HG02678 (cell line): ENCODE measurements around the gene C1orf105.

Experiments used
- ATAC-seq: cut with Tn5 transposase; IDR thresholded peaks from one replicate; pipeline ENCODE4 v1.9.1; 2021; ENCODE audit warnings: mild to moderate bottlenecking, moderate library complexity; ENCODE audit not compliant: unreplicated experiment

C1orf105 gene

GRCh38 chr1:172395576-172395975, 24.9 kb upstream of the C1orf105 start:
- ATAC-seq = no peak

GRCh38 chr1:172397221-172397620, 23.3 kb upstream of the C1orf105 start:
- no peak for ATAC-seq

GRCh38 chr1:172397633-172398032, 22.9 kb upstream of the C1orf105 start:
- no peak for ATAC-seq

- ATAC-seq = no peak
Observed at GRCh38 chr1:172398193-172398592, 22.3 kb upstream of the C1orf105 start.

GRCh38 chr1:172398970-172399755, 21.3 kb upstream of the C1orf105 start:
- peak; percentile 36 for ATAC-seq

GRCh38 chr1:172399756-172400721, 20.4 kb upstream of the C1orf105 start:
- ATAC-seq = no peak

- no peak for ATAC-seq
Observed at GRCh38 chr1:172400722-172401105, 19.8 kb upstream of the C1orf105 start.

GRCh38 chr1:172401477-172401876, 19.0 kb upstream of the C1orf105 start:
- no peak for ATAC-seq

GRCh38 chr1:172401892-172402291, 18.6 kb upstream of the C1orf105 start:
- no peak for ATAC-seq

- no peak for ATAC-seq
Observed at GRCh38 chr1:172402878-172403569, 17.5 kb upstream of the C1orf105 start.

GRCh38 chr1:172404121-172404520, 16.4 kb upstream of the C1orf105 start:
- ATAC-seq = no peak

GRCh38 chr1:172405912-172406311, 14.6 kb upstream of the C1orf105 start:
- ATAC-seq = no peak

- ATAC-seq = no peak
Observed at GRCh38 chr1:172406968-172407367, 13.5 kb upstream of the C1orf105 start.

- no peak for ATAC-seq
Observed at GRCh38 chr1:172408958-172409357, 11.5 kb upstream of the C1orf105 start.

GRCh38 chr1:172410027-172410426, 10.5 kb upstream of the C1orf105 start:
- no peak for ATAC-seq

- ATAC-seq = no peak
Observed at GRCh38 chr1:172411791-172412338, 8.6 kb upstream of the C1orf105 start.

- no peak for ATAC-seq
Observed at GRCh38 chr1:172414331-172414730, 6.2 kb upstream of the C1orf105 start.

- ATAC-seq = no peak
Observed at GRCh38 chr1:172416496-172417035, 3.9 kb upstream of the C1orf105 start.

- no peak for ATAC-seq
Observed at GRCh38 chr1:172417557-172417956, 2.9 kb upstream of the C1orf105 start.

- no peak for ATAC-seq
Observed at GRCh38 chr1:172421974-172422604, 1.6 kb downstream of the C1orf105 start.
